Activated gamma-delta T cell treated with anti-CD3 and anti-CD28 coated beads, Interleukin-2, amount 50 U/mL, for 16 hours (primary cell): Measurements from ENCODE around the gene TACC2.

Experiments
- DNase-seq: peaks from one replicate; pipeline ENCODE4 v3.0.0-alpha.2; 2020; ENCODE audit warnings: low read depth

TACC2 gene

DNA sequence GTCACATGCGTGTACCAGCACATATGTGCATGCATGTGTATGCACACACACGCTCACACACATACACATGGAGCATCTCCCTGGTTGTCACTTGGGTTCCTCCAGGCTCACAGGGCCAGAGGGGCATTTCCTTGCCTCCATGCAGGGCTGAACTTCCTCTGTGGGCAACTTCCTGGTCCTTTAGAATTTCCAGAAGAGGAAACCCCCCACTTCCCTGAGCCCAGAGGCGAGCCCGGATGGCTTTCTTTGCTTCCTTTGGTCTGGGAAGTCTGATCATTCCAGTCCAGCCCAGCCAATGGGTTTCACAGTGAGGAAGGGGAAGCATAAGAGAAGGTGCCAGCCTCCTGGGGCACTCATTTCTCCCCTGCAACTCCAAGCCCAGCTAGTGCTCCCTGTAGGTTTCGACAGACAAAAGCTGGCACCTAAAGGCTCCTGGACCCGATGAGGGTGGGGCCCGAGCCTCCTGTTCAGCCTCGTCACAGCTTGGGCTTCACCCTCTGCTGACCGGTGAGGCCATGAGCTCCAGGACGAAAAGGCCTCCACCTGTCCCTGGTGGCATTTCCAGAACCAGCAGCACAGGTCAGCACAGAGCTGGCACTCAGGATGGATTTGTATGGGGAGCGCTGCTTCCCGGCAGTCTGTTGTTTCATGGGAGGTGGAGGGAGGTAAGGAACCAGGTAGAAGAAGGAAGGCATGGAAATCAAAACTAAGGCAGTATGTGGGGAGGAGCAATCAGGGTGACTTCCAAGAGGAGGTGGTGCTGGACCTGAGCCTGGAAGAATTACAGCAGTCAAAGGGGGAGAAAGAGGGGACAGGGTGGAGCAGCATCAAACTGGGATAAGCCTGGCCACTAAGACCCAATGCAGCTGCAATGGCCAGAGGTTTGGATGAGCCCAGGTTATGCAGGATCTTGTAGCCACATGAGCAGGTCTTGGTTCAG is 305.8 kb downstream of the TACC2 start:
- DNase-seq = no peak

DNA sequence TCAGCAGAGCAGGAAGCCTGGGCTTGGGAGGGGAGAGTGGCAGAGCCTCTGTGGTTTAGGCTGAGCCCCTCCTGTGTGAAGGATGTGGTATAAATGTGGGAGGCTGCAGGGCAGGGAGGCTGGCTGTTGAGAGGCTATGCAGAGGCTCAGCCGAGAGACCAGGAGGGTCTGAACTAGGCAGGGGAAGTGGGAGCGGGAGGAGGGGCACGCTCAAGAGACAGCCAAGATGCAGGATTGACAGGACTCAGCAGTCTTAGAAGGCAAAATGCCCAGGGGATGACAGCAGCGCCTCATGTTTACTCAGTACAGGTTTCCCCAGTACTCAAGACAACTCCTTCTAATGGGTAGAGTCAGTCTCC is 306.5 kb downstream of the TACC2 start:
- no peak for DNase-seq

DNA sequence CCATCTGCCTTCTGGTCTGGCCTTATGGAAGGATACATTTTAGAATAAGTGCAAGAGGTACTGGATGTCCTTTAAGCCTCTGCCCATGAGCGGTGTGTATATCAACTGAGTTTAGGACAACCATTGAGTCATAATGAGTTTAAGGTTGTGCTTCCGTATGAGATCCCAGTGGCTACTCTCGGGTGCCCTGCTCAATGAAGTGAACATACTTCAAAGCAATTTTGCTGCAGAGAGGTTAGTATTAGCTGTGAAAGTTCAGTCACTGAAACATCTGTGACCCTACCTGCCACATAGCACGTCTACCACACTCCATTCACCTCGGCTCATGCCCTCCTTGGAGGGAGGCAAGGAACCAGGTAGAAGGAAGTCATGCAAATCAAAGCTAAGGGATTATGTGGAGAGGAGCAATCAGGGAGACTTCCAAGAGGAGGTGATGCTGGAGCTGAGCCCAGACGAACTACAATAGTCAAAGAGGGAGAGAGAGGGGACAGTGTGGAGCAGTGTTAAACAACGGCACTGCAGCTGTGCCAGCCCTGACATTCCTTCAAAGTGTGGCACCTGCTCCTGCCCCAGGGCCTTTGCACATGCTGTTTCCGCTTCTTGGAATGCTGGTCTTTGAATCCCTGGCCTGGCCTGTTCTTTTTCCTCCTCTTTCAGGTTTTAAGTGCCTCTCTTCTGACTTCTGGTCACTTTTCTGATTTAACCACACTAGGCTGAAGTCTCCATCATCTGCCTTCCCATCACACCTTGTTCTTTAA is 307.6 kb downstream of the TACC2 start:
- no peak for DNase-seq

DNA sequence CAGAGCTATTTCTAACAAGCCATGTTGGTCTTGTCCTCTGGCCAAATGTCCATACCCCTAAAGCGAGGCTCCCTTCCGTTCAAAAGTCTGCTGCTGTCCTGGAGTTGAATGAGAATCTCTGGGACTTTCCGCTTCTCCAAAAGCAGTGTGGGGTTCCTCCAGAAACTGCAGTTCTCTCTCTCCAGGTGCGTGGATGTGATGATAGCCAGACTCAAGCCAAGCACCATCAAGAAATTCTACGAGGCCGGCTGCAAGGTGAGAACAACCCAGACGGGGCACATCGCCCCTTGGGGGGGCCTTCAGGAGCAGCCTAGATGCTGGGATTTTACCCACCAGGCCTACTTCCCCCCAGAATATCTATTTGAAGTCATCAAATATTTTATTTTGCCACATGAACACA is 308.6 kb downstream of the TACC2 start:
- no peak for DNase-seq

DNA sequence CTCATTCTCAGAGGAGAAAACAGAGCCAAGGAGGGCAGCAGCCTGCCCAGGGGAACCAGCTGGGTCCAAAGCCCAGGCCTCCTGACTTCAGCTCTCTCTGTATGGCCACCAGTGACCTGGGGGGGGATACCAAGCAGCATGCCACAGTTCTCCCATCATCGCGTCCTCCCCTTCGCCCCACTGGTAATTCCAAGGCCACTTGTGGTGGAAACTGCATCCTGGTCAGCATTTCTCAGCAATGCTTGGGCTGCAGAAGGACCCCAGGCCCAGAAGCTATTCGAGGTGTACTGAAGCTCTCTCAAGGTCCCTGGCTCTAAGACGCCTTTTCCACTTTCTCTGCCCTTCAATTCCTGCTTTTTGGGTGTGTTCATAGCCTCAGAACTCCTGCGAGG is 309.2 kb downstream of the TACC2 start:
- no peak for DNase-seq

DNA sequence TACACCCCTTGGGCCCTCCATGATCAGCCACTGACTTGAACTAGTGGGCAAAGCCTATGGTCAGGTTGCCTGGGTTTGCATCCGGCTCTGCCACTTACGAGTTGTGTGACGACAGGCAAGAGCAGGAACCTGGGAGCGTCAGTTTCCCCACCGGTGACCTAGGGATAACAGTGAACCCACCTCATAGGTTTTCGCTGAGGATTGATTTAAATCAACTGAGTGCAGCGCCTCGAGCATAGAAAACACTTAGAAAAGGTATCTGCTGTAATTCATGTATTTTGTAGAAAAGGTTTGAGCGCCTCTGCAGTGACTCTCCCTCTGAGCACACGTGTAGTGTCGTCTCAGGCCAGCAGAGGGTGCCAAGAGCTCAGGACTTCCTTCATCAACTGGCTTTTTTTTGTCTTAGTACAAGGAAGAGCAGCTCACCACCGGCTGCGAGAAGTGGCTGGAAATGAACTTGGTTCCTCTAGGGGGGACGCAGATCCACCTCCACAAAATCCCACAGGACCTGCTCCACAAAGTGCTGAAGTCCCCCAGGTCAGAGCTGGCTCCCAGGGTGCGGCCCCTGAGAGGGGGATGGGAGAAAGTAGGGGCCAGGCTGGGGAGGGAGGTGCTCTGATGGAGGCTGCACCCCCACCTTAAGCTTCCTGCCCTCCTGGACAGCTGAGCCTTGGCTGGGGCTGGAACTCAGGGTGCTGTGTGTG is 309.8 kb downstream of the TACC2 start:
- DNase-seq = peak; percentile 28

DNA sequence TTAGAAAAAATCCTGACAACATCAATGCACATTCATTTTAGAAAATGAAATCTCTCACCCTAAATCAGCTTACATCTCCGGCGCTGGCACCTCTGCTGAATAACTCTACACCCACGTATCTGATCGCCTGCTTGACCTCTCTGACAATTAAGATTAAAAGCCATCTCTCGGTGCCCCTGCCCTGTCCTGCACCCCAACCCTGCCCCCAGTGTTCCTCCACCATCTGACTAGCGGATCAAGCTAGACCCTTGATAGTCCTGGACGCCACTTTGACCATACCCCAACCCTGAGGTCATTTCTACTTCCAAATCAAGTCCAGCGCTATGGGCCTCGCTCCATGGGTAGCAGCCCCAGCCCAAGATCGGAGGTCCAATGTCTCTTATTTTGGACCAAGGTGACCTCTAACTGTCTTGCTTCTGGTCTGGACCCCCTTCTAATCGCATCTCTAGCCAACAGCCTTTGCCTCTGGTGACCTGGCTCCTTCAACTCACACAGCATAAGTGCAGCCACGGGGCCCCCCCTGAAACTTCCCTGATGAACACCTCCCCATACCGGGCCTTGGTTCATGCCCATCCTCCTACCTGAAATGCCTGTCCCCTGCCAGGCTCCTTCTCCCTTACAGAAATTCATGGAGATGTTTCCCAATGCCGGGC is 310.6 kb downstream of the TACC2 start:
- DNase-seq = no peak

DNA sequence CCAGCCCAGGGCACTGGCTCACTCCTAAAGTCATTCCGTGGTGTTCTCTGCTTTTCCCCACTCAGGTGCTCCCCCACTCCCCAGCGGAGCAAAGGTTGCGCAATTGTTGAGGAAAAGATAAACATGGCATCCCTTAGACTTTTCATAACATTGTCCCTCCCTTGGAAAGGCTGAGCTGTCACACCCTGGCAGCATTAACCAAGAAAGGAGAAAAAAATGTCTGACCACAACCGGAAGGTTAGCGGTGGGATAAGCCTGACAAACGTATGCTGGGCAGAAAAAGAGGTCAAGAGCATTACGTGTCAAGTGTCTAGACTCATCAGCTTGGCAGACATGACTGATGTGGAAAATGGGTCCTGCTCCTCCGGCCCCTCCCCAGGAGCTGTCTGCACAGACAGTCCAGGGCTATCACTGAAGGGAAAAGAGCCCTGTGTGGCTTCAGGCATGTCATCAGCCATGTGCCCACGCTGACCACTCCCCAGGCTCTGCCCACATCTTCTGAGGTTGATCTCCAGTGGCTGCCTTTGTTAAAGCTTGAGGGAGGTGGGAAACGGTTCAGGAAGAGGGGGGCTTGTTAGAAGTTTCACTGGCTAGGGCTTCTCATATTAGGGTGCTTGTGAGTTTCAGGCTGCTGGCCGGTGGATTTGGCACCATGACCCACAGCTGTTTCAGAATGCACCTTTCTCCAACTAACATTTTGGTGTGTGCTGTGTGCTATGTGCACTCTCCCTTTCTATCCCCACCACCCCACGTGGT is 312.3 kb downstream of the TACC2 start:
- DNase-seq = no peak

DNA sequence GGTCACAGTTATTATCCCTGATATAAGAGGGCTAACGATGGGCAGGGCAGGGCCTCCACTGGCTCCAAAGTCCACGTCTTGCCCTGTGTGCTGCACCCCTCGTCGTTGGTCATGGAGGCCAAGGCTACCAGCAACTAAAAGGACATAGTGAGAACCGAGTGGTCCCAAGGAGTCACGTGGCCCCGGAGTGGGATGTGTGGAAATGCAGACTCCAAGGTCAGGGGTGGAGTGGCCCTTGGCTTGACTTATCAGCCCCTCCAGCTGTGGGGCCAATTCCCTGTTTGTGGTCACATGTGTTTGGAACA is 312.8 kb downstream of the TACC2 start:
- no peak for DNase-seq

DNA sequence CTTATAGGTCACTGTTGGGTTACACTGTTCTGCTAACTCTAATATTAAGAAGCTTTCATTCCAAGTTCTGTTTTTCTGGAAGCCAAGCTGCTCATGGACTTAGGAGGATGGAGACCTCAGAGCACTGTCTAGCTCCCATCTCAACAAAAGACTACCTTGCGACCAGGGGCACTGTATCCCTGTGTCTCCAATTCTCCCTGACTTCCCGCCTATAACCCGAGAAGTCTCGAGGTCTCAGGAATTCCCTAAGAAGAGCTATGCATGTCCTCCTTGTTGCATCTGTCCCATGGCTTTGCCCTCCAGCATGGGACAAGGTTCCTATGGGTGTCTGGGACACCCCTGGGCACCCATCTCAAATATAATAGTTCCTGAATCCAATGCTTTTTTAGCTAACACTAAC is 313.4 kb downstream of the TACC2 start:
- no peak for DNase-seq

DNA sequence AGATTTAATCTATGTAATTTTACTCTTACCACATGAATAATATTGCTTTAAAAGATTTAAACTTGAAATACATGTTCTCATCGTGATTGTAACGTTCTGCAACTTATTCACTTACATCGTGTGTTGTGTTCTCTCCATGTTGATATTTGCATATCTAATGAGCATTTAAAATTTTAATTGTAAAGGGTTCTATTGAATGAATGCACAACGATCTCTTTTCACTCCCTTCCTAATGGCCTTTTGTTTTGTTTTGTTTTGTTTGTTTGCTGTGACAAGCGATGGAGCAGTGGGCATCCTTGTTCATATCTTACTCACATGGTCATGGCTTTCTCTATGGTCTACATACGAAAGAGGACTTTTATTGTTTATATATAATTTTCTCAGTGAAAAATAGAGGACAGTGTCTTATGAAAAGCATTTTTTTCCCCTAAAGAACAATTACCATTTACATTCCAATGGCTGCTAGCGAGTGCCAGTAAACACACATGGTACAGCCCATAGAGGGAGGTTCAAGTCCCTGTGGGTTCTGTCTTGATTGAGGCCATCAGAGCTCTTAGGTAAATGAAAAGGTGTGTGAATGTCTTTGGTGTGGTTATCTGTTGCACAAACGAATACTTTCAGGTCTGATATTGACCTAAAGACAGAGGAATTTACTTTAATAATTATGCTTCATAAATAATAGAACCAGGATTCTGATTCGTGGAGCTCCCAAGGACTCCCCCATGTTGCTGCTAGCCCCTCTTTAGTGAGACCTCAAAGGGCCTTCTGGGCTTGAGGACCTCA is 314.5 kb downstream of the TACC2 start:
- DNase-seq = no peak
